Cardiac muscle cell (in vitro differentiated cells and primary cell): ENCODE results near the gene TSPYL4. TPM values are rescaled to one million over a fixed set of nuclear protein-coding genes. Genes with fewer than 3 reads are reported as not detected.
"Not testable (repeated sequence)": the region's sequence is repeated elsewhere in the genome, so short reads cannot be mapped to it uniquely, and the experiment has no call there.

Experiments used
- DNase-seq, 2 donors: peaks; one replicate each; pipeline versions ENCODE4 v3.0.0 to v3.0.0-alpha.2; 2010 to 2017; ENCODE audit warnings: low read depth in 1 of 2, low spot score in 1 of 2
- H3K27ac ChIP-seq: fragments of 200-600 bp; sonication (generic); 2 replicates; pipeline ENCODE4 v1.5.1; 2016
- H3K27me3 ChIP-seq: fragments of 200-600 bp; sonication (generic); 2 replicates; pipeline ENCODE4 v1.6.0; 2016; ENCODE audit warnings: control low read depth
- H3K36me3 ChIP-seq: fragments of 200-600 bp; sonication (generic); 2 replicates; pipeline ENCODE4 v1.5.1; 2016; ENCODE audit warnings: control low read depth
- H3K4me1 ChIP-seq: fragments of 200-600 bp; sonication (generic); 2 replicates; pipeline ENCODE4 v1.8.1; 2017; ENCODE audit warnings: low read depth, mild to moderate bottlenecking, mixed run types
- H3K4me3 ChIP-seq: fragments of 200-600 bp; sonication (generic); 2 replicates; pipeline ENCODE4 v1.5.1; 2016; ENCODE audit warnings: mild to moderate bottlenecking
- H3K9me3 ChIP-seq: fragments of 200-600 bp; sonication (generic); 2 replicates; pipeline ENCODE4 v1.5.1; 2017; ENCODE audit warnings: low read depth, mild to moderate bottlenecking, control low read depth
- CTCF ChIP-seq: IDR thresholded peaks from 2 replicates; pipeline ENCODE4 v1.5.1; 2012; ENCODE audit warnings: low read depth, mild to moderate bottlenecking, low read length
- polyA plus RNA-seq: library from polyadenylated mRNA; unstranded; fragments of >200 nt; fragmentation: Nextera tagmentation; extraction: Ambion mirVana; gene quantifications from 2 replicates; pipeline ENCODE4 v1.2.1, GENCODE V29; 2016
- total RNA-seq: library from RNA; depleted of rRNA; stranded (reverse); fragments of >200 nt; gene quantifications from 2 replicates; pipeline ENCODE4 v1.2.3, GENCODE V29; 2016

TSPYL4 gene
- total and polyA plus RNA-seq, 2 experiments from 2014 or later: 38.2 to 54.1 TPM

- H3K4me3 ChIP-seq: no peak overlapping the region
- no peaks in the 10 kb centered on the region for H3K27me3 ChIP-seq
- no peak for DNase-seq
- TF ChIP-seq CTCF: no peak
- H3K4me1 ChIP-seq: no peaks in the 10 kb centered on the region
- no peaks in the 10 kb centered on the region for H3K9me3 ChIP-seq
- H3K27ac ChIP-seq: no peak overlapping the region
- no peaks in the 10 kb centered on the region for H3K36me3 ChIP-seq
Measured at GRCh38 chr6:116286773-116287358, 33.0 kb upstream of the TSPYL4 start.

- H3K27ac ChIP-seq, DNase-seq, H3K4me1 ChIP-seq, H3K36me3 ChIP-seq, H3K27me3 ChIP-seq, H3K4me3 ChIP-seq, H3K9me3 ChIP-seq: not testable (repeated sequence)
Measured at GRCh38 chr6:116284984-116285383, 31.1 kb upstream of the TSPYL4 start.

GRCh38 chr6:116283191-116283590 lies 29.3 kb upstream of the TSPYL4 start:
- DNase-seq: no peak
- no peaks in the 10 kb centered on the region for H3K27me3 ChIP-seq
- peaks cover 11% of the 10 kb centered on the region for H3K4me1 ChIP-seq
- no peaks in the 10 kb centered on the region for H3K9me3 ChIP-seq
- no peak overlapping the region for H3K4me3 ChIP-seq
- no peaks in the 10 kb centered on the region for H3K36me3 ChIP-seq
- H3K27ac ChIP-seq: no peak overlapping the region
- no peak for TF ChIP-seq CTCF

GRCh38 chr6:116282698-116283097 lies 28.8 kb upstream of the TSPYL4 start:
- H3K9me3 ChIP-seq: no peaks in the 10 kb centered on the region
- H3K27me3 ChIP-seq: no peaks in the 10 kb centered on the region
- H3K27ac ChIP-seq: no peak overlapping the region
- no peaks in the 10 kb centered on the region for H3K36me3 ChIP-seq
- DNase-seq: no peak
- TF ChIP-seq CTCF: no peak
- peaks cover 16% of the 10 kb centered on the region for H3K4me1 ChIP-seq
- H3K4me3 ChIP-seq: no peak overlapping the region

GRCh38 chr6:116280933-116281316 lies 27.1 kb upstream of the TSPYL4 start:
- Histone ChIP-seq H3K9me3 (no peaks in the 10 kb centered on the region), H3K4me3 (no peak overlapping the region), H3K27me3 (no peaks in the 10 kb centered on the region), H3K36me3 (no peaks in the 10 kb centered on the region), H3K27ac (peak overlapping the region; percentile 92), H3K4me1 (peaks cover 27% of the 10 kb centered on the region)
- TF ChIP-seq CTCF: no peak
- no peak for DNase-seq

GRCh38 chr6:116280161-116280932 lies 26.5 kb upstream of the TSPYL4 start:
- Histone ChIP-seq H3K36me3 (no peaks in the 10 kb centered on the region), H3K27me3 (no peaks in the 10 kb centered on the region), H3K27ac (peak overlapping the region; percentile 92), H3K4me1 (peaks cover 30% of the 10 kb centered on the region), H3K9me3 (no peaks in the 10 kb centered on the region), H3K4me3 (peak overlapping the region; percentile 75)
- peak in 1 of 2 donors; percentile 28 for DNase-seq
- no peak for TF ChIP-seq CTCF
